CD4-positive, alpha-beta T cell (primary cell): ENCODE measurements around the gene SLC34A3. TPM values are rescaled to one million over a fixed set of nuclear protein-coding genes. Genes with fewer than 3 reads are reported as not detected.

Experiments used
- ATAC-seq: fragments of 200-7000 bp; cut with Tn5 transposase; one replicate; pipeline ENCODE4 v1.10.0; 2022; ENCODE audit warnings: mild to moderate bottlenecking; ENCODE audit not compliant: poor library complexity
- CTCF ChIA-PET: fragments of 350-600 bp; sonication (Branson Sonifier 250); formaldehyde crosslinking; loops from one replicate; lab custom pipeline; 2021; ENCODE audit warnings: antibody characterized with exemption, inconsistent platforms; lab: Charles Lee
- POLR2A ChIA-PET: fragments of 350-600 bp; sonication (Branson Sonifier 250); formaldehyde crosslinking; loops from one replicate; lab custom pipeline; 2021; ENCODE audit warnings: antibody characterized with exemption, inconsistent platforms; lab: Charles Lee
- DNase-seq, 14 experiments: peaks; one replicate each; pipeline ENCODE4 v3.0.0-alpha.2; 2013 to 2020; ENCODE audit warnings: mixed read lengths in 2 of 14
- H3K27ac ChIP-seq, 2 donors: one replicate each; pipeline versions ENCODE4 v1.5.1 to v1.7.0; 2013; ENCODE audit warnings: low read length in 2 of 2, low read depth in 1 of 2, mild to moderate bottlenecking in 1 of 2
- H3K27me3 ChIP-seq, 2 experiments: 1 replicate in 1 of 2; 2 replicates in 1 of 2; pipeline versions ENCODE4 v1.6.1 to v1.7.0; 2013; ENCODE audit warnings: low read length in 2 of 2, control low read depth in 1 of 2, mild to moderate bottlenecking in 1 of 2, moderate library complexity in 1 of 2; ENCODE audit not compliant: insufficient read depth in 2 of 2, control insufficient read depth in 1 of 2
- H3K36me3 ChIP-seq: one replicate; pipeline ENCODE4 v1.6.1; 2013; ENCODE audit warnings: low read length, control low read depth; ENCODE audit not compliant: insufficient read depth
- H3K4me1 ChIP-seq: one replicate; pipeline ENCODE4 v1.6.1; 2013; ENCODE audit warnings: low read length, control low read depth; ENCODE audit not compliant: insufficient read depth
- H3K4me3 ChIP-seq: one replicate; pipeline ENCODE4 v1.5.1; 2013; ENCODE audit warnings: mild to moderate bottlenecking, low read length, moderate library complexity
- H3K9me3 ChIP-seq, 2 experiments: 1 replicate in 1 of 2; 2 replicates in 1 of 2; pipeline versions ENCODE4 v1.6.1 to v1.7.0; 2013; ENCODE audit warnings: low read length in 2 of 2, mild to moderate bottlenecking in 2 of 2, control low read depth in 1 of 2, moderate library complexity in 1 of 2; ENCODE audit not compliant: control insufficient read depth in 1 of 2, insufficient read depth in 1 of 2
- H3K27ac Mint-ChIP-seq: one replicate; pipeline ENCODE4 v1.8.0; 2020; ENCODE audit warnings: mixed read lengths
- H3K27me3 Mint-ChIP-seq: one replicate; pipeline ENCODE4 v1.8.0; 2021; ENCODE audit warnings: mixed read lengths
- H3K36me3 Mint-ChIP-seq: one replicate; pipeline ENCODE4 v1.8.0; 2021; ENCODE audit warnings: low read depth, mixed read lengths
- H3K4me1 Mint-ChIP-seq: one replicate; pipeline ENCODE4 v1.8.0; 2021; ENCODE audit warnings: low read depth, mixed read lengths
- H3K4me3 Mint-ChIP-seq: one replicate; pipeline ENCODE4 v1.8.0; 2020; ENCODE audit warnings: mild to moderate bottlenecking, mixed read lengths
- H3K9me3 Mint-ChIP-seq: one replicate; pipeline ENCODE4 v1.8.0; 2020; ENCODE audit warnings: mixed read lengths
- CTCF ChIP-seq: fragments of 200-600 bp; IDR thresholded peaks from one replicate; pipeline ENCODE4 v1.8.0; 2022; ENCODE audit warnings: antibody characterized with exemption, mild to moderate bottlenecking
- intact Hi-C, 2 experiments: fragments of 100-400 bp; cut with DNase I in 1 of 2; cut with micrococcal nuclease in 1 of 2; formaldehyde crosslinking; loops; one replicate each; pipeline versions ENCODE4 v1.15.1 to v1.9.0; 2023 to 2025; cut with DNase I, micrococcal nuclease
- total RNA-seq, 174 experiments: library from RNA in 2 of 174; stranded (reverse) in 2 of 174; gene quantifications; one replicate each; pipeline ENCODE4 v1.2.3 and lab custom pipeline; 2021 to 2026

The SLC34A3 gene
- total RNA-seq, 2 experiments from 2014 or later: not detected

GRCh38 chr9:137279741-137280473, 49.2 kb downstream of the SLC34A3 start:
- intact Hi-C loops: no loop called here
- no peak for TF ChIP-seq CTCF
- no peak overlapping the region for H3K27ac Mint-ChIP-seq
- Histone ChIP-seq H3K9me3 (peaks cover 0 to 1% of the 10 kb centered on the region in 2 experiments), H3K36me3 (no peaks in the 10 kb centered on the region), H3K4me3 (no peak overlapping the region), H3K27me3 (peaks cover 9 to 11% of the 10 kb centered on the region in 2 experiments), H3K4me1 (peaks cover 28% of the 10 kb centered on the region), H3K27ac (no peak overlapping the region)
- no peaks in the 10 kb centered on the region for H3K9me3 Mint-ChIP-seq
- peaks cover 15% of the 10 kb centered on the region for H3K4me1 Mint-ChIP-seq
- no peaks in the 10 kb centered on the region for H3K36me3 Mint-ChIP-seq
- peak in 1 of 14 experiments; percentile 29 for DNase-seq
- no peak for ATAC-seq
- ChIA-PET CTCF (no interaction called here), POLR2A (no interaction called here)
- H3K4me3 Mint-ChIP-seq: no peak overlapping the region
- H3K27me3 Mint-ChIP-seq: peaks cover 18% of the 10 kb centered on the region

DNA sequence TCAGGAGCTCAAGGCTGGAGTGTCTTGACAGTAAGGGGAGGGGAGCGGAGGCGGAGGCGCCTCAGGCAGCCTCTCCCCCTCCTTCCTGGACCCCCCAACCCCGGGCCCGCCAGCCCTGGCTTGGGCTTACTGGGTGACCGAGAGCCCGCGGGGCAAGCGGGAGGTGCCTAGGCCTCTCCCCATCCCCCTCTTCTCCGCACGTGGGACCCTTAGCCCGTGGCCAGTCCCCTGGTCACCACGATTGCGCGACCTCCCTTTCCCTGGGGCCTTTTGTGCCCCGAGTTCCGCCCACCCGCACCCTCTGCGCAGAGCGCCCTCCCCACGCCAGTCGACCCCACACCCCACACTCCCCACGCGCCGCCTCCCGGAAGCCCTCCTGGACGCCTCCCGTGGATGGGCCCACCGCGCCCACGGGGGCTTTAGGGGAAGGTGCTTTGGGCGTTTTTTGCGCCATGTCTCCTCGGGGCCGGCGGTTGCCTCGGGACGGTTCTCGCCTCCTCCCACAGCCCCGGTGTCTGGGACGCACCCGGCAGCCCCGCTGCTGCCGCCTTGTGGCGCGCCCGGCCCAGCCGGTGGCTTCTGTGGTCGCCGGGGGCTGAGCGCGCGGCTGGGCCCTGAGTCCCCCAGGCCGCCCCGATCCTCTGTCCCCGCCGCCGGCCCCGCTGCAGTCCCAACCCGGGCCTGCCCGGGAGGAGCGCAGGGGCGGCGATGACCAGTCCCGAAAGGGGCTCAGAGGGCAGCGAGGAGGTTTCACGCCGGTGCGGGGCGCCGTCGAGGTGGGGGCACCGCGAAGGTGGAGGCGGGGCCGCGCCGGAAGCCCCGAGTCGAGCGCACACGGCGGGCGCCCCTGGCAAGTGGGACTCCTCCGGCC, 50.0 kb downstream of the SLC34A3 start:
- H3K4me1 Mint-ChIP-seq: peaks cover 9% of the 10 kb centered on the region
- Histone ChIP-seq H3K4me3 (no peak overlapping the region), H3K27ac (no peak overlapping the region), H3K4me1 (peaks cover 28% of the 10 kb centered on the region), H3K27me3 (peaks cover 9 to 11% of the 10 kb centered on the region in 2 experiments), H3K36me3 (no peaks in the 10 kb centered on the region), H3K9me3 (peaks cover 0 to 6% of the 10 kb centered on the region in 2 experiments)
- no peak overlapping the region for H3K27ac Mint-ChIP-seq
- POLR2A ChIA-PET: no interaction called here
- H3K9me3 Mint-ChIP-seq: no peaks in the 10 kb centered on the region
- peak in 2 of 14 experiments; percentile 42 to 50 for DNase-seq
- intact Hi-C loops: no loop called here
- no peak overlapping the region for H3K4me3 Mint-ChIP-seq
- CTCF ChIA-PET: no interaction called here
- no peak for TF ChIP-seq CTCF
- no peaks in the 10 kb centered on the region for H3K36me3 Mint-ChIP-seq
- H3K27me3 Mint-ChIP-seq: peaks cover 18% of the 10 kb centered on the region
- no peak for ATAC-seq

DNA sequence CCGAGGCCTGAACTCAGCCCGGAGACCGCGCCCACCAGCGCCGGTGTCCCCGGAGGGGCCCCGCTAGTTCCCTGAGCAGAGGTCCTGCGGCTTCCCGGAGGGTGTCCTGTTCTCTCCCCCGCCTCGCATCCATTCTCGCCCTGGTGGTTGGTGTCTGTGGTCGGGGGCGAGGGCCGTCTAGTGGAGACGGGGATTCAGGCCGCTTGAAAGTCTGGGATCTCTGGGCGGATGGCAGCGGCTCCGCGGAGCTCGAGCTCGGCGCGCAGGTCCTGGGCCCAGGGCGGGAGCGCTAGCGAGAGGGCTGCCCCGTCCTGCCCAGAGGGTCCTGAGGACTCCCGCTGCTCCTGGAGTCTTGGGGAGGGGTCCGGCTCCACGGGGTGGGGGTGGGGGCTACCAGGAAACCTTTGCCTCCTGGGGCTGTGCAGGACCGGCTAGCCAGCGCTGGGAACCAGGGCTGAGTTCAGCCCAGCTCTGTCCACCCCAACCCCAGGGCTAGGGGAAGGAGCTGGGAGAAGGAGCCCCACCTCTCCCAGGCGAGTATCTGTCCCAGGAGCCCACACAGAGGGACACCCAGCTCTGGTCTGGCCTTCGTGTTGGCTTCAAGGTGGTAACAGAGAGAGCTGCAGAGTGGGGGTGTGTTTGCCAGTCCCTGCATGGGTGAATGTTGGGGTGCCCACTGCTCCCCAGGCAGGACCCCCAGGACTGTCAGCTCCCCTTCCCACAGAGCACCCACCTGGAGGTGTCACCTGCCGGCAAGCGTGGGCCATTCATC, 50.8 kb downstream of the SLC34A3 start:
- no peak for ATAC-seq
- ChIA-PET CTCF (no interaction called here), POLR2A (no interaction called here)
- Mint-ChIP-seq H3K27me3 (peaks cover 18% of the 10 kb centered on the region), H3K36me3 (no peaks in the 10 kb centered on the region), H3K4me1 (peaks cover 7% of the 10 kb centered on the region), H3K9me3 (no peaks in the 10 kb centered on the region), H3K27ac (no peak overlapping the region), H3K4me3 (no peak overlapping the region)
- H3K4me3 ChIP-seq: no peak overlapping the region
- H3K27ac ChIP-seq: no peak overlapping the region
- peaks cover 9 to 11% of the 10 kb centered on the region in 2 experiments for H3K27me3 ChIP-seq
- DNase-seq: peak in 1 of 14 experiments; percentile 25
- intact Hi-C loops: no loop called here
- no peaks in the 10 kb centered on the region for H3K36me3 ChIP-seq
- no peak for TF ChIP-seq CTCF
- peaks cover 0 to 6% of the 10 kb centered on the region in 2 experiments for H3K9me3 ChIP-seq
- H3K4me1 ChIP-seq: peaks cover 23% of the 10 kb centered on the region
